ENCODE results near the gene C1orf35.

GRCh38 chr1:228114827-228115226 lies 11.7 kb upstream of the C1orf35 start:
- TF ChIP-seq CTCF (conservative IDR thresholded peaks at IDR 0.05; ENCODE audit: low read depth in 2 of 2) (no peak), EZH2phosphoT487 (IDR thresholded peaks at IDR 0.05; ENCODE audit: unreplicated experiment) (no peak), EZH2 (IDR thresholded peaks at IDR 0.05; ENCODE audit: low read depth, unreplicated experiment) (no peak), POLR2AphosphoS5 (IDR thresholded peaks at IDR 0.05; ENCODE audit: low read depth) (no peak)
